SK-N-SH (cell line): Measurements from ENCODE around the gene PSMD8. TPM values are rescaled to one million over a fixed set of nuclear protein-coding genes. Genes with fewer than 3 reads are reported as not detected.
"Not testable (repeated sequence)": the region's sequence is repeated elsewhere in the genome, so short reads cannot be mapped to it uniquely, and the experiment has no call there.

Source experiments
- CTCF ChIA-PET: fragments of 300-600, 350-600 bp; formaldehyde crosslinking; extraction: SDS; loops from one replicate; lab custom pipeline; 2021; lab: Yijun Ruan, JAX
- POLR2A ChIA-PET: fragments of 350-600 bp; sonication (Branson Sonifier 250); formaldehyde crosslinking; extraction: SDS; loops from one replicate; lab custom pipeline; 2020; ENCODE audit warnings: antibody characterized with exemption, inconsistent platforms; lab: Yijun Ruan, JAX
- DNase-seq: peaks from one replicate; pipeline ENCODE4 v3.0.0; 2012
- H2AFZ ChIP-seq: fragments of 200-600 bp; sonication (generic); 2 replicates; pipeline ENCODE4 v1.8.1; 2016; ENCODE audit warnings: antibody characterized with exemption, mild to moderate bottlenecking, low read depth
- H3F3A ChIP-seq: fragments of 200-600 bp; sonication (generic); replicated peaks from 2 replicates; pipeline ENCODE3; 2016; ENCODE audit warnings: antibody characterized with exemption, mild to moderate bottlenecking; ENCODE audit not compliant: insufficient read depth
- H3K27ac ChIP-seq, 2 experiments: fragments of 200-500 bp in 1 of 2; fragments of 200-600 bp in 1 of 2; sonication (Bioruptor generic) in 1 of 2; sonication (generic), shearing (Covaris generic) in 1 of 2; 2 replicates each; pipeline versions ENCODE4 v1.5.1 to v1.6.1; 2014 to 2016; ENCODE audit warnings: low read depth in 2 of 2, inconsistent platforms in 1 of 2, low read length in 1 of 2, mild to moderate bottlenecking in 1 of 2, mixed read lengths in 1 of 2
- H3K27me3 ChIP-seq: fragments of 200-600 bp; sonication (generic), shearing (Covaris generic); 2 replicates; pipeline ENCODE4 v1.6.1; 2016; ENCODE audit warnings: mixed run types; ENCODE audit not compliant: insufficient read depth
- H3K36me3 ChIP-seq, 2 experiments: fragments of 200-500 bp in 1 of 2; fragments of 200-600 bp in 1 of 2; sonication (Bioruptor generic) in 1 of 2; sonication (generic) in 1 of 2; replicated peaks in 1 of 2; 2 replicates each; pipeline versions ENCODE3 to v1.5.1; 2014 to 2016; ENCODE audit warnings: low read length in 1 of 2, mild to moderate bottlenecking in 1 of 2; ENCODE audit not compliant: insufficient read depth in 2 of 2, control insufficient read depth in 1 of 2
- H3K4me1 ChIP-seq, 2 experiments: fragments of 200-500 bp in 1 of 2; fragments of 200-600 bp in 1 of 2; sonication (Bioruptor generic) in 1 of 2; sonication (generic), shearing (Covaris generic) in 1 of 2; 2 replicates each; pipeline versions ENCODE4 v1.5.1 to v1.6.1; 2014 to 2016; ENCODE audit warnings: low read depth in 1 of 2, low read length in 1 of 2, mixed run types in 1 of 2; ENCODE audit not compliant: insufficient read depth in 2 of 2, control insufficient read depth in 1 of 2
- H3K4me2 ChIP-seq: fragments of 200-600 bp; sonication (generic), shearing (Covaris generic); 2 replicates; pipeline ENCODE4 v1.6.1; 2017; ENCODE audit warnings: mixed run types
- H3K4me3 ChIP-seq, 2 experiments: fragments of 200-500 bp in 1 of 2; fragments of 200-600 bp in 1 of 2; sonication (Bioruptor generic) in 1 of 2; sonication (generic), shearing (Covaris generic) in 1 of 2; 2 replicates each; pipeline versions ENCODE4 v1.5.1 to v1.8.1; 2014 to 2016; ENCODE audit warnings: low read depth in 2 of 2, inconsistent platforms in 1 of 2, low read length in 1 of 2, mild to moderate bottlenecking in 1 of 2, mixed read lengths in 1 of 2, moderate library complexity in 1 of 2
- H3K79me2 ChIP-seq: fragments of 200-600 bp; sonication (generic); 2 replicates; pipeline ENCODE4 v1.8.1; 2017; ENCODE audit warnings: mild to moderate bottlenecking; ENCODE audit not compliant: insufficient read depth
- H3K9ac ChIP-seq: fragments of 200-600 bp; sonication (generic); 2 replicates; pipeline ENCODE4 v1.6.1; 2017; ENCODE audit warnings: mixed run types
- H3K9me2 ChIP-seq: fragments of 200-600 bp; sonication (generic); 2 replicates; pipeline ENCODE4 v1.6.1; 2017; ENCODE audit warnings: mixed run types
- H3K9me3 ChIP-seq: fragments of 200-600 bp; sonication (generic); 2 replicates; pipeline ENCODE4 v1.6.1; 2017; ENCODE audit warnings: mixed run types, mild to moderate bottlenecking, moderate library complexity
- H4K20me1 ChIP-seq: fragments of 200-600 bp; sonication (generic); 2 replicates; pipeline ENCODE4 v1.6.1; 2017; ENCODE audit warnings: mild to moderate bottlenecking, mixed run types; ENCODE audit not compliant: insufficient read depth
- EP300 ChIP-seq, 2 experiments: IDR thresholded peaks; 2 replicates each; pipeline versions ENCODE4 v1.4.0 to v1.6.1; 2012; ENCODE audit warnings: borderline replicate concordance in 1 of 2, low read depth in 1 of 2, low read length in 1 of 2
- FOXM1 ChIP-seq: IDR thresholded peaks from 2 replicates; pipeline ENCODE4 v1.4.0; 2012; ENCODE audit warnings: low read depth, mild to moderate bottlenecking
- GABPA ChIP-seq: IDR thresholded peaks from 2 replicates; pipeline ENCODE4 v1.4.0; 2012; ENCODE audit warnings: low read depth, mild to moderate bottlenecking
- IRF3 ChIP-seq: fragments of 150-350 bp; IDR thresholded peaks from 2 replicates; pipeline ENCODE4 v1.6.1; 2016; ENCODE audit warnings: mild to moderate bottlenecking, low read depth, low read length
- MAX ChIP-seq: IDR thresholded peaks from 2 replicates; pipeline ENCODE4 v1.4.0; 2012; ENCODE audit warnings: low read depth
- WGBS: methylation state at CpG from one replicate; pipeline ENCODE4 v1.1.6; 2017; ENCODE audit warnings: low lambda C conversion rate; 5-methylcytosine and 5-hydroxymethylcytosine counted together
- polyA plus RNA-seq, 3 experiments: library from polyadenylated mRNA; depleted of rRNA; stranded (reverse); fragments of >200 nt; gene quantifications; 2 replicates each; pipeline ENCODE4 v1.2.3, GENCODE V29; 2012

PSMD8 gene
- polyA plus RNA-seq, 1 of the 3 experiments (the other 2 are of a cell fraction): 400 TPM

GRCh38 chr19:38411041-38411712 is 36.8 kb downstream of the PSMD8 start:
- no peak for TF ChIP-seq FOXM1
- TF ChIP-seq, all 33 proteins: peak for 0
- Histone ChIP-seq H3K9me2 (no peaks in the 10 kb centered on the region), H4K20me1 (no peaks in the 10 kb centered on the region), H3K4me3 (no peak overlapping the region), H3K27ac (no peak overlapping the region), H3K79me2 (no peaks in the 10 kb centered on the region), H3K9ac (no peak overlapping the region), H3F3A (peaks cover 3% of the 10 kb centered on the region), H3K27me3 (no peaks in the 10 kb centered on the region), H3K4me2 (no peak overlapping the region), H2AFZ (no peak overlapping the region), H3K36me3 (no peaks in the 10 kb centered on the region), H3K4me1 (no peaks in the 10 kb centered on the region), H3K9me3 (no peaks in the 10 kb centered on the region)
- no peak for DNase-seq
- CTCF ChIA-PET: interaction anchor here (4.0 kb wide), 1 partner anchor 8 kb away, joined by 30 read pairs; the partner anchor contains the start of gene FAM98C
- whole genome bisulfite sequencing: 71% methylated on average over 13 of the region's 13 CpGs
- POLR2A ChIA-PET: no interaction called here

GRCh38 chr19:38411898-38412297 is 37.5 kb downstream of the PSMD8 start:
- CTCF ChIA-PET: interaction anchor here (4.0 kb wide), 1 partner anchor 9 kb away, joined by 30 read pairs; the partner anchor contains the start of gene FAM98C
- WGBS: 62% methylated on average over 5 of the region's 5 CpGs

GRCh38 chr19:38412491-38412890 is 38.1 kb downstream of the PSMD8 start:
- POLR2A ChIA-PET: no interaction called here
- 84% methylated on average over 7 of the region's 8 CpGs for WGBS
- Histone ChIP-seq H3K9ac (no peak overlapping the region), H3K9me2 (no peaks in the 10 kb centered on the region), H3F3A (peaks cover 3% of the 10 kb centered on the region), H3K9me3 (no peaks in the 10 kb centered on the region), H4K20me1 (no peaks in the 10 kb centered on the region), H3K27me3 (no peaks in the 10 kb centered on the region), H3K27ac (no peak overlapping the region), H3K4me2 (no peak overlapping the region), H3K4me1 (no peaks in the 10 kb centered on the region), H3K4me3 (no peak overlapping the region), H3K79me2 (no peaks in the 10 kb centered on the region), H2AFZ (no peak overlapping the region), H3K36me3 (no peaks in the 10 kb centered on the region)
- no peak for DNase-seq
- TF ChIP-seq MAX (no peak), EP300 (IDR thresholded peaks at IDR 0.05; ENCODE audit: borderline replicate concordance in 1 of 2, low read depth in 1 of 2, low read length in 1 of 2) (no peak), IRF3 (no peak), GABPA (no peak)
- CTCF ChIA-PET: interaction anchor here (4.0 kb wide), 1 partner anchor 9 kb away, joined by 30 read pairs; the partner anchor contains the start of gene FAM98C

More at GRCh38 chr19:38411898-38412297, 37.5 kb downstream of the PSMD8 start:
- H3K4me3 ChIP-seq, H3K9ac ChIP-seq, DNase-seq, H2AFZ ChIP-seq, H3K9me3 ChIP-seq, H3K79me2 ChIP-seq, H4K20me1 ChIP-seq, H3K27me3 ChIP-seq, H3K4me2 ChIP-seq, H3F3A ChIP-seq, H3K27ac ChIP-seq, H3K4me1 ChIP-seq, H3K9me2 ChIP-seq, H3K36me3 ChIP-seq, POLR2A ChIA-PET: not testable (repeated sequence)
